Activated gamma-delta T cell treated with Interleukin-2 at 50 U/mL for 16 hours (primary cell): Measurements from ENCODE around the gene PAFAH1B2.
A peak's percentile ranks its signal among the peaks of the same experiment; 100 is the strongest.
"Not testable (repeated sequence)": the region's sequence is repeated elsewhere in the genome, so short reads cannot be mapped to it uniquely, and the experiment has no call there.

Experiments used
- DNase-seq: peaks from one replicate; pipeline ENCODE4 v3.0.0-alpha.2; 2020

PAFAH1B2 gene

DNA sequence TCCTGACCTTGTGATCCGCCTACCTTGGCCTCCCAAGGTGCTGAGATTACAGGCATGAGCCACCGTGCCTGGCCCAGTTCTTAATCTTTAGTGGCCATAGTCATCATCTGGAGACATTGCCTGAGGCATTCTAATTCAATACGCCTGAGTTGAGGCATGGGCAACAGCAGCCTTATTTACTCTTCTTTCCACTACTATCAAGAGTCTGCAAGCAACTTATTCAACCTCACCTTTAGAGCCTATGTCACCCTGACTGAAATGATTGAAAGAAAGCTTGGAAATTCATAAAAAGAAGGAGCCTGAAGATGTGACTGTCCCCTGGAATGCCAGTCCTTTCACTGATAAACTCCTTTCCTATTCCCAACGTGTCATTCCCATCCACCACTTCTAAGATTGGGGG lies 15.8 kb upstream of the PAFAH1B2 start:
- no peak for DNase-seq

DNA sequence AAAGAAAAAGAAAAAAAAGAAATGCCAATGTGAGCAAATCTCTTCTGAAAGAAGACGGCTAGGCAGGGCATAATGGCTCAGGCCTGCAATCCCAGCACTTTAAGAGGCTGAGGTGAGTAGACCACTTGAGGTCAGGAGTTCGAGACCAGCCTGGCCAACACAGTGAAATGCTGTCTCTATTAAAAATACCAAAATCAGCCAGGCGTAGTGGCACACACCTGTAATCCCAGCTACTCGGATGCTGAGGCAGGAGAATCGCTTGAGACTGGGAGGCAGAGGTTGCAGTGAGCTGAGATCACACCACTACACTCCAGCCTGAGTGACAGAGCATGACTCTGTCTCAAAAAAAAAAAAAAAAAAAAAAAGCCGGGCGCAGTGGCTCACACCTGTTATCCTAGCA lies 13.7 kb upstream of the PAFAH1B2 start:
- DNase-seq: not testable (repeated sequence)

DNA sequence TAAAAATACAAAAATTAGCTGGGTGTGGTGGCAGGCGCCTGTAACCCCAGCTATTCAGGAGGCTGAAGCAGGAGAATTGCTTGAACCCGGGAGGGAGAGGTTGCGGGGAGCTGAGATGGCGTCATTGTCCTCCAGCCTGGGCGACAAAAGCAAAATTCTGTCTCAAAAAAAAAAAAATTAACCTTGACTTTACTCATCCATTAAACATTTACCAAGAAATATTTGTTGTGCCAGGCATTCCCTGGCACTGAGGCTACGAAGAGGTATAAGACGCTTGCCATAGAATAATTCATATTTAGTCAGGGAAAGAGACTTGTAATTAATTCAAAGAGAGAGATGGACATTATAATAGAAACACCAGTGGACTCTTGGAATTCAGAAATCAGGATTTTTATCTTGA lies 13.2 kb upstream of the PAFAH1B2 start:
- DNase-seq: no peak

DNA sequence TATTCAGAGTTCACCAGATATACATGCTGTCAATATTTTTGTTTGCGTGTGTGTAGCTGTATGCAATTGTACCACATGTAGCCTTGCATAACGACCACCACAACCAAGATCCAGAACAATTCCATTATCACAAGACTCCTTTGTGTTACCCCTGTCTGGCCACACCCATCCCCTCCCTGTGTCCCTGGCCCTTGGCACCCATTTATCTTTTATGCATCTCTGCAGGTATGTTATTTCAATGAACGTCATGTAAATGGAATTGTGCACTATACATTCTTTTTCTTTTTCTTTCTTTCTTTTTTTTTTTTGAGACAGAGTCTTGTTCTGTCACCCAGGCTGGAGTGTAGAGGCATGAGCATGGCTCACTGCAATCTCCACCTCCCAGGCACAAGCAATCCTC lies 9.7 kb upstream of the PAFAH1B2 start:
- DNase-seq: no peak

DNA sequence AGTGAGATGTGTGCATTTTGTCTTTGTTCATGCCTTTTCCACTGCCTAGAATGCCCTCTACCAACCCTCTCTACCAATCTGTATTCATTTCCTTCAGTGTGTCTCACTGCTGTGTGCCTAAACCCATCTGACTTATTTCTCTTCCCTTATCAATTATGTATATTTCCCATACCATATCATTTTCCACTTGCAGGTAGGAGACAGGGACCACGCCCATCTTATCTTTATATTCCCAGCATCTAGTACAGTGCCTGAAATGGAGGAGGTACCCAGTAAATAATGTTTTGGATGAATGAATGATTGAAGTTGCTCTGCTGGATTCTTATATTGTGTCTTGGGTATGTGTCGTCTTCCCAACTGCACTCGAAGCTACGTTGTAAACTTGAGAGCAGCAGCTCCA lies 9.1 kb upstream of the PAFAH1B2 start:
- DNase-seq: not testable (repeated sequence)

DNA sequence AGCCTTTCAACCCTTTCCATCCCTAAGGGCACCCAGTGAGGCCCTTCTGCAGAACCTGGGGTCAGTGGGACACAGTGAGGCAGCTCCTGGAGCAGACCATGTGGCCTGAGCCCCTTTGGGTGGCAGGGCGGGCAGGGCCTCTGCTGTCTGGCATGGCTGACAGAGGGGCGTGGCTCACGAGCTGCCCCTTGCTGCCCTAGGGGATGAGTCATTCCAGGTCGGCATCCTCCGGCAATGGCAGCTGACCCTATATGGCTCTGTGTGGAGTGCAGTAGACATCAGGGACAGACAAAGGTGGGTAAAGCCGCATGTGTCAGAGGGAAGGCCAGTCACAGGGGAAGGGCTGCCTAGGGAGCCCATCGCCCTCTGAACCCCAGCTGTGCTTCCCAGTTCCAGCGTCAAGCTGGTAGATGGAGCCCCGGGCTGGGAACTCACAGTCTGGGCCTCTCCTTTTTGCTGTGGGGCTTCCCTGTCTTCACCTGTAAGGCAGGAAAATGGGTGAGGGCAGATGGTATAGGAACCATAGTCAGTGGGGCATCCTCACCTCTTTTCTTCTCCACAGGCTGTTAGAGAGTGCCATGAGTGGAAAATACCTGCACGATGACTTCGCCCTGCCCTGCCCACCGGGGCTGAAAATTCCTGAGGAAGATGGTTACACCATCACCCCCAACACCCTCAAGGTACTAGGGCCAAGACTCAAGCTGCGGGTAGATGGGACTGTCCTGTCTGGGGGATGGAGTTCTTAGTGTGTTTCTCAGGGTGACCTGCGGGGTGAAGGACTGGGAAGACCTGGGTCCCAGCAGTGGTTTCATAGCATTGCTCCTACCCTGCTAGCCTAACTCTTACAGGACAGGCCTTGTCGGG lies 6.6 kb upstream of the PAFAH1B2 start:
- DNase-seq: not testable (repeated sequence)

DNA sequence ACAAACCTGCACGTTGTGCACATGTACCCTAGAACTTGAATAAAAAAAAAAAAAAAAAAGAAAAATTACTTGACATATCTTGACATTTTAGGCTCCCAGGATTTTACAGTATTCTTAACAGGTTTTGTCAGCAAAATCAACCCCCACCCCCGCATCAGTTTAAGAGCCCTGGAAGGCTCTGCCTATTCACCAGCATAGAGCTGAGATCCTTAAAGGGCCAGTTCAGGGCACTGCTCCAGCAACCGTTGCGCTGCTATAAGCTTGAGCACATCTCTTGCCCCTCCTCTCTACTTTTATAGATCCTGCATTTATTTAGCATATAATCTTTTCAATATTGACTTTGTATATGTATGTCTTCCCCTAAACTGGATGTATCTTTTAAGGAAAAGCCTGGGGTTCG lies 697 bp upstream of the PAFAH1B2 start:
- DNase-seq: peak; percentile 12

DNA sequence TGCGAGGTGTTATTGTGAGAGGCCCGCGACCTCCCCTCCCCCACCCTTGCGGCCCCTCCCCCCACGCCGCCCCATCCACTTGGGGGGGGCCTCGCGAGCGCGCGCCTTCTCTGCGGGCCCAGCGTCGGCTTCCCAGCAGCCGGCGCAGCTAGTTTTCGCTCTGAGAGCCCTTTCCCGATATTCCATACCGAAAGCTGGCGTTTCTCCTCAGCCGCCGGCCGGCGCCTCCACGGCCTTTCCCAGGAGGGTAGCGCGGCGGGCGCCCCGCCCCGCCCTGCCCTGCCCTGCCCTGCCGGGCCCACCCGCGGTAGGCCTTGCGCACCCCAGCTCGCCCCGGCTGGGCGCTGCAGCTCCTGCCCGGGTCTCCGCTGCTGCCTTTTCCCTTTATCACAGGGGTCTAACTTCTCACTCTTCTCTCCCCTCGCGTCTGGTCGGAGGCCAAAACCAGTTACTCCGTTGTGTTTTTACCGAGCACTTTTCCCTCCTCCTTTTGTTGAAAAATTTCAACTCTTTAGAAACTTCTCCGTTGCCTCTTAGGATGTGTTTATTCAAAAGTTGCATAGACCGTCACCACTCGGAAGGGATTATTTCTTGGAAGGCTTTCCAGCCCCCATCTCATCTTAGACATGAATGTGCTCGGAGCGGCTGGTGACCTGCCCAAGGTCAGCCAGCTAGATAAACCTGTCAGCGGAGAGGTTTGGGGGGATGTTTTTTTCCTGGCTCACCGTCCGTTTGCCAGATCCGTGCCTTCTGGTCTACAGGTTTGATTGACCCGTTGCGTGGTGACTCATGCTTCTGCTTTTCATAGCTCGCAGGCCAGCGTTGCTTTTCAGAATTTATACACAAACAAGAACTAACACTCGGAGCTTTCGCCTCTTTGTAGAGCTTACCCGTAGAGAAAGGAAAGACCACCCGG lies 648 bp downstream of the PAFAH1B2 start:
- peak; percentile 19 for DNase-seq

DNA sequence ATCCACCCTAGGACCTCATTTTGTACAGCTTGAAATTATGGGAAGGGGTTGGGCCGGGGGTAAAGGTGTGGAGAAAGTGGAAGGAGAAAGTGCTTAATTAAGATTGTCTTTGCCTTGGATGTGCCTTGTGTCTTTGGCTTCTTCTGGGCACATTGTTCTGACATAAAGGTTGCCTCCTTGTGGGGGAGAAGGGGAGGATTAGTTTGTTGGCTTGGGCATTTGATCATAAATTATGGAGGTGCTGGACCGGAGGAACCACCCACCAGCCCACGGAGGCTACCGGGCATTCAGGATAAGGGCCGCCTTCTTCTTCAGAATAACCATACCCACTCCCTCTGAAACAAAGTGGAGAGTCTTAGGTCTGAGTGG lies 1.3 kb downstream of the PAFAH1B2 start:
- no peak for DNase-seq

DNA sequence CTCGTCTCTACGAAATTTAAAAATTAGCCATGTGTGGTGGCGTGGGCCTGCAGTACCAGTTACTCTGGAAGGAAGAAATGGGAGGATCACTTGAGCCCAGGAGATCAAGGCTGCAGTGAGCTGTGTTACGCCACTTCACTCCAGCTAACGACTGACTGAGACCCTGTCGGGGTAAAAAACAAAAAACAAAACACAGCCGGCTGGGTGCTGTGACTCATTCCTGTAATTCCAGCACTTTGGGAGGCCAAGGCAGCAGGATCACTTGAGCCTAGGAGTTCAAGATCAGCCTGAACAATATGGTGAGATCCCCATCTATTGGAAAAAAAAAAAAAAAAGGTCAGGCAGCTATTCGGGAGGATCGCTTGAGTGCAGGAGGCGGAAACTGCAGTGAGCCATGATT lies 2.4 kb downstream of the PAFAH1B2 start:
- DNase-seq: no peak

DNA sequence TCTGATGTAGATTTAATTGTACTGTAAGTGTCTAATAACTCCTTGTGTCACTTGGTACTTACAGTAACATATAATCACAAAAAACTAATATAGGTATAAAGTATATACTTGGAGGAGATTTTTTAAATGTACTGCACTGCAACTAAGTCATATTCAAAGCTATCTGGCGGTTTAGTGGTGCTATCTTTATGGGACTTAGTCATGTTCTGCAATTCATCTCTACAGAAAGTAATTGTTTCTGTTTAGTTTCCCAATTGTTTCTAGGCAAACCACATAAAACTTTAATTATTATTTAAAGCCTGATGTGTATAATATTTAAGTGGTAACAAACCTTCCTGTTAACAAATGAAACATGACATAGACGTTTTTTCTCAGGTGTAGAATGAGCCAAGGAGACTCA lies 8.0 kb downstream of the PAFAH1B2 start:
- no peak for DNase-seq

DNA sequence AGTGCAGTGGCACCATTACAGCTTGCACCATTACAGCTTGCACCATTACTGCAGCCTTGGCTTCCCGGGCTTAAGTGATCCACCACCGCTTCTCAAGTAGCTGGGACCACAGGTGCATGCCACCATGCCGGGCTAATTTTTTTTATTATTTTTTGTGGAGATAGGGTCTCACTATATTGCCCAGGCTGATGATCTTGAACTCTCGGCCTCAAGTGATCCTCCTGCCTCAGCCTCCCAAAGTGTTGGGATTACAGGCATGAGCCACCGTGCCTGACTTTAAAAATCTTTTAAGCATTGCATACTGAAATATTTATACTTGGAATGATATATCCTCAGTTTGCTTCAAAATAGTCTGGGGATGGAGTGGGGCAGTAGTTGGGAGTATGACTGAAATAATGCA lies 10.4 kb downstream of the PAFAH1B2 start:
- no peak for DNase-seq

DNA sequence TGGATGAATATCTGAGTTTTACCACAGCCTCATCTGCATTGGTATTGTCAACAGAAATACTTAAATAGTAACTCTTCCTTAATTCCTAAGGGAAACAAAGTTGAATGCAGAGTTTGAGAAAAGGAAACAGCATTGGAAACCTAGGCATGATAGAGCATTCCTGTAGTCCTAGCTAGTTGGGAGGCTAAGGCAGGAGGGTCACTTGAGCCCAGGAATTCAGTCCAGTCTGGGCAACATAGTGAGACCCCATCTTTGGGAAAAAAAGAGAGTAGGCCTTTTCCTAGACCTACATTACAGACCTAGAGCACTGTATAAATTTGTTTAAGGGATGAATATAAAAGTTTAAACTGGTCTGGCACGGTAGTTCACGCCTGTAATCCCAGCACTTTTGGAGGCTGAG lies 13.4 kb downstream of the PAFAH1B2 start:
- no peak for DNase-seq

DNA sequence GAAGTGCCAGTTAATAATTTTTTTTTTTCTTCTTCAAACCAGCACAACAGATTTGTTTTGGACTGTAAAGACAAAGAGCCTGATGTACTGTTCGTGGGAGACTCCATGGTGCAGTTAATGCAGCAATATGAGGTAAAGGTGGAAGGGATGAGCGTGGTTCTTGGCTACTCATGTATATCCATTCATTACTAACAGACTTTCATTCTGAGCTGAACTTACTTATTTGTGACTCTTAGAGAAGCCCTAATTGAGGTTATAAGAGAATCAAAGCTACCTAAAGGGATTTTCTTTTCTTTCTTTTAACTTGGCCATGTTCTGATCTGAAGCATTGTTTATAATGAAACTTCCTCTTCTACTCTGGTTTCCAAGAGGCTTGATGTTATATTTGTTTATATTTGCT lies 15.8 kb downstream of the PAFAH1B2 start:
- no peak for DNase-seq

DNA sequence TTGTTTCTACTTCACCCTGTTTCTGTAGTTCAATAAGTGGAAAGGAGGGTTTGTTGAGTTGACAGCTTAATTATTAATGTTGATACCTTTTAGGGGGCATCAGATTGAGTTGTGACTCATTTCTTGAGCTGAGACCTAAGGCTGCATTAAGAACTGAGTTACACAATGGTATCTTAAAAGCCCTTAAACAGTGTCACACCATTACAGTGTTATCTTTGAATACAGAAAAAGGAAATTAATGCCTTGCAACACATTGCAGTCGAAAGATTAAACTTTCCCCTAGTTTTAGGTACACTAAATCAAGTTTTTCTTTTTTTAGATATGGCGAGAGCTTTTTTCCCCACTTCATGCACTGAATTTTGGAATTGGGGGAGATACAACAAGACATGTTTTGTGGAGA lies 16.7 kb downstream of the PAFAH1B2 start:
- no peak for DNase-seq

DNA sequence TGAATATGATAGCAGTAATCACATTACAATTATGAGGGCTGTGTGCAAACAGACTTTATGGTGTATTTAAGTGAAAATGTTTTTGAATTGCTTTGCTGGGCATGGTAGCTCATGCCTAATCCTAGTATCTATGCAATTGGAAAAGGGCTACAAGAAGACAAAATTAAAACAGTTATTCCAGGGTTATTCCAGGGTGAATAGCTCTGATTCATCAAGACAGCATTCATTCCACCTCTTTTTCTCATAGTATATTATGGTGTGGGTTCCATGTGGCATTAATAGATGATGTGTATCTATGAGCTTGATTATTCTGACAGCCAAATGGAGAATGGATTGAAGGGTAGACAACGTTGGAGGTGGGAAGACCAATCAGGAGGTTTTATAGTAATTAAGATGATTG lies 22.4 kb downstream of the PAFAH1B2 start:
- no peak for DNase-seq

DNA sequence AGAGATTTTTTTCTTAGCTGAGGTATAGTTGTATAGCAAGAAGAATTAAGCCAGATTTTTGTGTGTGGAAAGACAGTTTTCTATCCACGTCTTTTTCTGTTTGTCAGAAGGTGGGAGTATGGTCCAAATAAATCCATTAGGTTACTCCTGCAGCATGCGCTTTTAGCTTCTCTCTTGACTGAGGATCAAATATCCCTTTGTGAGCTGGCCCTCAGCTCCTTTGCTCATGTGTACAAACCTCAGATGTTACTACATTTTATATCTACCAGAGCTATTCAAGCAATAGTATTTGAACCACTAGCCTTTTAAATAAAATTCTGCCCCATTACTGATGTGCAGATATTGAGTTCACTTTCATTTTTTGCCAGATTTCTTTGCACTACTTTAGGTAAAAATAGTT lies 25.6 kb downstream of the PAFAH1B2 start:
- no peak for DNase-seq

DNA sequence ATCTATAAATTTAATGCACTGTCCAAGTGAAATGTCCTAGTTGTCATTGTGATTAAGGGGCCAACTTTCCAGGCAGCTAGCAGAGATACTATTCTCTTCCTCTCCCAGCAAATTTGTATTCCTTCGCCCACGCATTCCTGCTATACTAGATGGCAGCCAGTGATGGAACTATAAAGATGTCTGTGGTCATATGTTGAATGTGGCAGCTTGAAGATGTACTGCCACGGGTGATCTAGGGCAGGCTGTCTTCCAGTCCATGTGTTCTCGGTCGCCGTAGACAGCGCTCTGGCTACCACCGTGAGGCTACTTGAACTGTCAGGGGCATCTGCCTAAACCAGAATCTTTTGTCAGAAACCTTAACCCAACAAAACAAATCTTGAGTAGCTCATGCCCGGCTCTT lies 26.1 kb downstream of the PAFAH1B2 start:
- no peak for DNase-seq

DNA sequence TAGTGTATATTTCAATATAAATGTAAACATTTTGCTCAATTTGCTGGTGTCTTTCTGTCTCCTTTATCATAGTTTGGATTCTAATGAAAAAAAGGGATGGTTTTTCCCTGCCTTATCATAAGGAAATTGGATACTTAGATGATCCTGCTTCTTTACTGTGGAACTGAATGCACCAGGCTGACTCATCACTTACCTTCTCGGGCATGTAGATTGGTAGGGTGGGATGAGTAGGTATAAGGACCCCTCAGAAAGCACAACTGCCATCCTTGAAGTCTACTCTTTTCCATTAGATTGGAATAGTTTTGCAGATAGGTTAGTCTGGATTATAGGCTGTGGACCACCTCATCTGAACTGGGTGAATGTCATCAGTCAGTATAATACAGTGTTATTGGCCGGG lies 26.9 kb downstream of the PAFAH1B2 start:
- no peak for DNase-seq

DNA sequence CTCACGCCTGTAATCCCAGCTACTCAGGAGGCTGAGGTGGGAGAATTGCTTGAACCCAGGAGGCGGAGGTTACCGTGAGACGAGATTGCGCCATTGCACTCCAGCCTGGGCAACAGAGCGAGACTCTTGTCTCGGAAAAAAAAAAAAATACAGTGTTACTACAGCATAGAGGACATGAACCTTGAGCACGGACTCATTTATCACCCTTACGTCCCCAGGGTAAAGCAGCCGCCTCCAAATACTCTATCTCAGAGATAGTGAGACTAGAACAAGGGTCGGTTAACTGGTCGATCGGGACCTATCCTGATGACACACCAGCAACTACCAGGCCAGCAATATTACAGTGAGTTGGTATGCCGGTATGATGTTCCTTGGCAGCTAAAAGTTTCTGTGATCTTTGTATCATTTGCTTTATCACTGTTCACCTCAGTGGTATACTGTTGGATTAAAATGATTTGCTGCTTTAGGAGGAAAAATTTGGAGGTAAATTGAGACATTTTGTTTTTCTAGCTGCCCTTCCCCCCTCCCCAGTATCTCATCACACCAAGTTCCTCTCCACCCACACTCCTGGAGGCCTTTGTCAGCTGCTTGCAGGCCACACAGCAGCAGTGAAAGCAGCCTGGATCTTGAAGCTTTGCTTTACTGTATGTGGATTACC lies 27.4 kb downstream of the PAFAH1B2 start:
- no peak for DNase-seq

DNA sequence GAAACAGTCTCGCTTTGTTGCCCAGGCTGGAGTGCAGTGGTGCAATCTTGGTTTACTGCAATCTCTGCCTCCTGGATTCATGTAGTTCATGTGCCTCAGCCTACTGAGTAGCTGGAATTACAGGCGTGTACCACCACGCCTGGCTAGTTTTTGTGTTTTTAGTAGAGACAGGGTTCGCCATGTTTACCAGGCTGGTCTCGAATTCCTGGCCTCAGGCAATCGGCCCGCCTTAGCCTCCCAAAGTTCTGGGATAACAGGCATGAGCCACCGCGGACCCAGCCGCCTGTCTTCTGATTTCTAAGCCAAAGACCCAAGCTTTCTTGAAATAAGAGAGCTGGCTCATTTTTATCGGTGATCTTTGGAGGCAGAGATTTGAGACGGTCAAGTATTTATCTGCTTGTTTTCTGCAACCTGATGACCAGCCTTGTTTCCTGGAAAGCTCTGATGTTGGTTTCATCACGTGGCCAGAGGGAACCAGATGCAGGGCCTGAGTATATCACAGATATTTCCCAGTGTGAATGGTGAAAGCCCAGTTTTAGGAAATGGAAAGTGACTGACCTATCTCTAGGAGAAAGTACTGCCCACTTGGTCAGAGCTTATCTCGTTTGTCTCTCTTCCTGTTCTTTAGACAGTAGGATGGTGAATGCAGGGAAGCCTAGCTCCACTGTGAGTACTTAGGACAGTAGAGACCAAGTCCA lies 28.8 kb downstream of the PAFAH1B2 start:
- DNase-seq: no peak

DNA sequence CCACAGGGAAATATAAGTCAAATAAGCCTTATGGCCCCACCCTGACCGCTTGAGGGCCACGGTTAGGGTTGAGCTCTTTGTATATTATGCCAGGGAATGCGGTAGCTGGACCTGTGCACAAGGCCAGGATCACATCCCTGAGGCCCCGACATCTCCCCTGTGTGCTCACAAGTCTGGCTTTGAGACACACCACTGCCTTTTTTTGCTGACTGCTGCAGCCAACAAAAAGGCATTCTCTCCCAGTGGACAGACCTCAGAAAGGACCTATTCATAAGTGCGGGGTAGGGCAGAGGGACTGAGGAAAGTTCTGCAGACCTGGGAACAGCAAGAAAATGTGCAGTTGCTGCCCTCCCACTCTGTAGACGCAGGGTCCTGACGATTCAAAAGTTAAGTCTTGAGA lies 31.0 kb downstream of the PAFAH1B2 start:
- DNase-seq: no peak

DNA sequence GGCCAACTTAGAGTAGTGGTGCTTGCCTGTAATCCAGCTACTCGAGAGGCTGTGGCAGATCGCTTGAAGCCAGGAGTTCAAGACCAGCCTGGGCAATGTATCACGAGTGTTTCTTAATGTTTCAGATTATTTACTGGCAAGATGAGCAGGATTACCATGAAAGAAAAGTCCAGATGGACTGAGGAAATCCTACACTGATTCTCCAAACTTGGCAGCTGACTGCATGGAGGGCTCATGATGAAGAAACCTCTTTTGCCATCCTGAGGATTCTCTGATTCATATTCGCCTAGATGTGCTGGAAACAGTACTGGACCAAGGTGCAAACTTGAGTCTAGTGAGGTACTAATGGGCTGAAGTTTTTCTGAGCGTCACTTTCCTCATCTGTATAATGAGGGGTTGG lies 31.7 kb downstream of the PAFAH1B2 start:
- no peak for DNase-seq
